OCI-LY3 (cell line): Measurements from ENCODE around the gene LRTM2.
A peak's percentile ranks its signal among the peaks of the same experiment; 100 is the strongest.

Source experiments
- H2AFZ ChIP-seq: fragments of 200-600, 300-600 bp; shearing (Covaris generic); 2 replicates; pipeline ENCODE4 v1.6.0; 2014; ENCODE audit warnings: antibody characterized with exemption, low read depth, low read length
- H3K27ac ChIP-seq: fragments of 200-600, 300-600 bp; sonication (generic); 2 replicates; pipeline ENCODE4 v1.5.1; 2014; ENCODE audit warnings: mild to moderate bottlenecking, low read length, moderate library complexity, mixed read lengths
- H3K27me3 ChIP-seq: fragments of 200-600, 300-600 bp; sonication (generic); 2 replicates; pipeline ENCODE4 v1.6.1; 2014; ENCODE audit warnings: low read depth, low read length, mixed read lengths
- H3K36me3 ChIP-seq: fragments of 200-600, 300-600 bp; sonication (generic); replicated peaks from 2 replicates; pipeline ENCODE3; 2014; ENCODE audit warnings: low read depth, low read length, mixed read lengths
- H3K4me1 ChIP-seq: fragments of 300-600, 200-600 bp; sonication (generic); 2 replicates; pipeline ENCODE4 v1.6.1; 2014; ENCODE audit warnings: low read length, mixed read lengths
- H3K4me2 ChIP-seq: fragments of 200-600, 300-600 bp; sonication (generic); 2 replicates; pipeline ENCODE4 v1.6.1; 2014; ENCODE audit warnings: low read length, mixed read lengths
- H3K4me3 ChIP-seq: fragments of 300-600, 200-600 bp; sonication (generic); 2 replicates; pipeline ENCODE4 v1.5.1; 2014; ENCODE audit warnings: antibody characterized with exemption, mild to moderate bottlenecking, low read length, moderate library complexity
- H3K79me2 ChIP-seq: fragments of 300-600, 200-600 bp; shearing (Covaris generic); 2 replicates; pipeline ENCODE4 v1.6.1; 2014; ENCODE audit warnings: mild to moderate bottlenecking, low read length, mixed read lengths
- H3K9ac ChIP-seq: fragments of 300-600, 200-600 bp; shearing (Covaris generic); 2 replicates; pipeline ENCODE4 v1.6.0; 2014; ENCODE audit warnings: mild to moderate bottlenecking, low read length, moderate library complexity
- H3K9me3 ChIP-seq: fragments of 200-600, 300-600 bp; shearing (Covaris generic); 2 replicates; pipeline ENCODE4 v1.6.1; 2014; ENCODE audit warnings: low read length, mixed read lengths; ENCODE audit not compliant: insufficient read depth
- H4K20me1 ChIP-seq: fragments of 200-600, 300-600 bp; sonication (generic); 2 replicates; pipeline ENCODE4 v1.6.1; 2016; ENCODE audit warnings: low read length, mixed read lengths; ENCODE audit not compliant: insufficient read depth
- CTCF ChIP-seq: fragments of 200-600, 300-600 bp; sonication (generic); IDR thresholded peaks from 2 replicates; pipeline ENCODE4 v1.5.1; 2014; ENCODE audit warnings: antibody characterized with exemption, low read length, low read depth
- EZH2phosphoT487 ChIP-seq: fragments of 200-600 bp; shearing (Covaris generic); IDR thresholded peaks from 2 replicates; pipeline ENCODE4 v1.6.1; 2018; ENCODE audit warnings: antibody characterized with exemption, mixed run types, low read depth

Gene LRTM2

DNA sequence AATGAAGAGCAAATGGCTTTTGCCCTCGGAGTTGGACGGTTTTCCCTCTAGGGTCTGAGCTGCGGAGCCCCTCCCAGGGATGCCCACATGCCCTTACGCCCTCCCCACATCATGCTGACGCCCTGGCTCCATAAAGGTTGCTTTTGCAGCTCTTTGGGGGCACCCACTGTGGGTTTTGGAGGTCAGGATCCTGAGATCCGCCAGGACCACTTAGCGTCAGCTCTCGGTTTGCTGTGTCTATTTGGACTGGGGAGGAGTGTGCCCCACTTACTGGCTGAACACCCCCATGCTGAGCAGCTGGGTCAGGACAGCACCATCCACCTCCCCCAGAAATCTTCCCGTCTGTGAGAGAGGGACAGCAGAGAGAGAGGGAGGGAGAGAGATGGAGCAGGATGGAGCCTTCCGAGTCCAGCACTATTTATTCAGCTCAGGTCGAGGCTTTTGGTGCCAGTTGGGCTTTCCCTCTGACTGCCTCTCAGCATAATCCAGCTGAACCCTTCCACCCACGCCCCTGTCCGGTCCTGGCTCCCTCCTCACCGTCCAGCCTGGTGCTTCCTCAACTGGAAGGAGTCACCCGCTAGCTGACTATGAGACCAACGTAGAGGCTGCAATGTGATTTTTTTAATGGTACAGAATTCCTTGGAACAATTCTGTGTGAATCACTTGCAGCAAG lies 18.9 kb upstream of the LRTM2 start:
- Histone ChIP-seq H3K4me2 (peak overlapping the region; percentile 21; the same call in 1 of the 2 replicates), H3K9me3 (no peaks in the 10 kb centered on the region), H3K27me3 (no peaks in the 10 kb centered on the region), H3K4me3 (no peak overlapping the region), H3K27ac (no peak overlapping the region), H3K79me2 (0 out of 2 replicates have a peak, but pooled peaks cover 2% of the 10 kb centered on the region), H3K36me3 (no peaks in the 10 kb centered on the region), H2AFZ (no peak overlapping the region), H4K20me1 (no peaks in the 10 kb centered on the region), H3K9ac (no peak overlapping the region), H3K4me1 (peaks cover 16% of the 10 kb centered on the region)
- TF ChIP-seq CTCF: no peak

- H3K4me3 ChIP-seq: no peak overlapping the region
- no peaks in the 10 kb centered on the region for H3K9me3 ChIP-seq
- TF ChIP-seq CTCF: no peak
- TF ChIP-seq EZH2phosphoT487: no peak
- H3K4me1 ChIP-seq: peaks cover 16% of the 10 kb centered on the region
- no peaks in the 10 kb centered on the region for H3K79me2 ChIP-seq
- H3K27ac ChIP-seq: no peak overlapping the region
- H3K27me3 ChIP-seq: no peaks in the 10 kb centered on the region
- H3K36me3 ChIP-seq: no peaks in the 10 kb centered on the region
- H4K20me1 ChIP-seq: no peaks in the 10 kb centered on the region
- no peak overlapping the region for H3K9ac ChIP-seq
- H2AFZ ChIP-seq: peak overlapping the region; percentile 72
- H3K4me2 ChIP-seq: no peak overlapping the region
These were observed 16.6 kb upstream of the LRTM2 start for GRCh38 chr12:1803736-1804135.

DNA sequence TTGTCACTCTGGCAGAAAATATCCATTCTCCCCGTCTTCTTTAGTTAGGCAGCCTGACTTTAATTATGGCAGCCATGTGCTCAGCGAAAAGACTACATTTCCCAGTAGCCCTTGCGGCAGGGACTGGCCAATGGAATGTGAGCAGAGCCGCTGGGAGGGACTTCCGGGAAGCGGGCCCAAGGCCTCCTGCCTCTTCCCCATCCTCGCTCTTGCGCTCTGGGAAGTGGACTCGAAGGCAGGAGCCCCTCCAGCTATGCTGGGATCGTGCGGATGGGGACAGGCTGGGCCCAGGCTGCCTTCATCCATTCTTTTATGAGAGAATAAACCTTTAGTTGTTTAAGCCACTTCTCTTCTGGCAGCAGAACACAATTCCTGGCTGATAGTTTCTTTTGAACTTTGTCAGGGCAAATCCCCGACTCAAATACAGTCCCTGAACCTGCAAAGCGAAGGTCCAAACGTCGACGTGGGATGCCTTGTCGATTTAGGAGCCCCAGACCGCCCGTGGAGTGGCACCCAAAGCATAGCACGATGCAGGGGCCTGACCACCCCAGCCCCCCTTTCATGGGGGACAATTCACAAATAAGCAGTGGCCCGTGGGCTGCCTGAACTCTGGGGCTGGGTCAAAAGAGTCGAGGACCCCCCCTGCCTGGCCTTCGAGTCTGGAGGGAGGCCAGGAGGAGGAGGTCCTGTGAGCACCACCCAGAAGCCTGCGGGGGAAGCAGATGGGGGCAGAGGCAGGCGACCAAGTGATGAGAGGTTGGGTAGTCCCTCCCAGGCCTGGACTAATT lies 15.6 kb upstream of the LRTM2 start:
- no peaks in the 10 kb centered on the region for H3K27me3 ChIP-seq
- H3K4me1 ChIP-seq: peaks cover 16% of the 10 kb centered on the region
- H3K79me2 ChIP-seq: no peaks in the 10 kb centered on the region
- H4K20me1 ChIP-seq: no peaks in the 10 kb centered on the region
- TF ChIP-seq EZH2phosphoT487 (no peak), CTCF (no peak)
- peak overlapping the region; percentile 90; the same call in 1 of the 2 replicates for H2AFZ ChIP-seq
- H3K4me3 ChIP-seq: peak overlapping the region; percentile 71
- H3K9me3 ChIP-seq: no peaks in the 10 kb centered on the region
- H3K36me3 ChIP-seq: no peaks in the 10 kb centered on the region
- no peak overlapping the region; the same call in 1 of the 2 replicates for H3K27ac ChIP-seq
- H3K4me2 ChIP-seq: peak overlapping the region; percentile 92
- H3K9ac ChIP-seq: peak overlapping the region; percentile 49

- no peak overlapping the region for H3K4me2 ChIP-seq
- no peak for TF ChIP-seq EZH2phosphoT487
- TF ChIP-seq CTCF: no peak
- H3K27me3 ChIP-seq: no peaks in the 10 kb centered on the region
- peaks cover 15% of the 10 kb centered on the region for H3K4me1 ChIP-seq
- no peak overlapping the region for H3K9ac ChIP-seq
- no peak overlapping the region for H3K27ac ChIP-seq
- no peak overlapping the region for H2AFZ ChIP-seq
- H3K79me2 ChIP-seq: no peaks in the 10 kb centered on the region
- H3K36me3 ChIP-seq: no peaks in the 10 kb centered on the region
- no peaks in the 10 kb centered on the region for H4K20me1 ChIP-seq
- no peaks in the 10 kb centered on the region for H3K9me3 ChIP-seq
- no peak overlapping the region for H3K4me3 ChIP-seq
These were observed 14.8 kb upstream of the LRTM2 start for GRCh38 chr12:1805441-1806081.
